GM18498 (cell line): ENCODE measurements around the gene HORMAD2.

Source experiments
- ATAC-seq: cut with Tn5 transposase; IDR thresholded peaks from one replicate; pipeline ENCODE4 v1.9.1; 2021; ENCODE audit warnings: mild to moderate bottlenecking, moderate library complexity; ENCODE audit not compliant: unreplicated experiment

The HORMAD2 gene

DNA sequence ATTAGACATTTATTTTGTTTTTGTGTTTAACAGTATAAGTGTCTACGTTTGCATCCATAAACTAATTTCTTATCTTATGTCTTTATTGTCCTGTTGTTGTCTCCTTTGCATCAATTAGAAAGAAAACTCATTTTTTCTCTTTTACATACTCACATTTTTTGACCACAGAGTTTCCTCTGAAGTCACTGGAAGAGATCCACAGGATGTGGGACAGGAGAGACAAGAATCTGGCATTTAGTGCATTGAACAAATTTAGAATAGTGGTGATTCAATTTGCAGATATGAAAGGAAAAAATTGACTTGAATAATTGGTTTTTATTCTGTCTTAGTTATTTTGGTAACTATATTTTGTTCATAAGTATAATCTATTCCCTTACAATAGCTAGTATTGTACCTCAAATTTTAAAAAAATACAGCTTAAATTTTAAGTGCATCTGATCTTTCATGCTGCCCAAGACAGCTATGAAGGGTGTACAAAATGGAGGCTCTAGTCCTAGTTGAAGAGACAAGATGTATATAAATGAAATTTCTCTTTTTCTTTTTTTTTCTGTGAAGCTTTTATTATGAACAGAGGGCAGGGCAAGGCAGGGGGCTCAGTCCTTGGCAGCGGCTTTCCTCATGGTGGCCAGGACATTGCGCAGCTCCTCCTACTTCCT is 24.4 kb downstream of the HORMAD2 start:
- ATAC-seq: no peak

DNA sequence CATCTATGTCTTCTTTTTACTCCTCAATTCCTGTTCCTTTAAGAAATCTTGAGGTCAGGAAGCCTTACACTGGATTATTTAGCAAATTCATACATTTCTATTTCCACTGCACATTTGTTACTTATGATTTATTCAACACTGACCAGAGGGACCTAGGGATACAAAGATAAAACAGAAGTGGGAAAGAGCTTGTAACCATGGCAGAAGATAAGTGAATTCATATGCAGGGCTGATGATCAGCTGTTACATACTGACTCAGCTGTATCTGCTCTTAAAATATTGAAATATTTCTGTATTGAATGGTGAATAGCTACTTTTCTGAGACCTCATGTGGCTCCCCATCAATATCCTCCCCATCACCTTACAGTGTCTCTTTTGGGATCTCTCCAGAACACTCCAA is 25.2 kb downstream of the HORMAD2 start:
- ATAC-seq: no peak

DNA sequence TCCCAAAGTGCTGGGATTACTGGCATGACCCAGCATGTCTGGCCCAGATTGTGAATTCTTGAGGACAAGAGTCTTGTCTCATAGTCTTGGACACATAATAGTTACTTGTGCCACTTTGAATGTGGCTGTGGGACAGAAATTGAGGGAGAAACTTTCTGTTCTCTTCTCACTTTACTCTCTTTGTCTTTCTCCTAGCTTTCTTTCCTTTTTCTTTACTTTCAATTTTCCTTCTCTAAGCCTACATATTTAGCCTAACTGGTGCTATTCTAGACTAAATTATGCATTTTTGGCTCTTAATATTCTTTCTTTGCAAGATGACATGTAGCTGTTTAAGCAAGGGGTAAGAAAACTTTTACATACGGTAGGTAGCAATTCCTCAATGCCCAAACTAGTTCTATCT is 33.2 kb downstream of the HORMAD2 start:
- no peak for ATAC-seq

- ATAC-seq: no peak
Observed at GRCh38 chr22:30114361-30114760, 34.1 kb downstream of the HORMAD2 start.

GRCh38 chr22:30115705-30116104 is 35.4 kb downstream of the HORMAD2 start:
- ATAC-seq: no peak

DNA sequence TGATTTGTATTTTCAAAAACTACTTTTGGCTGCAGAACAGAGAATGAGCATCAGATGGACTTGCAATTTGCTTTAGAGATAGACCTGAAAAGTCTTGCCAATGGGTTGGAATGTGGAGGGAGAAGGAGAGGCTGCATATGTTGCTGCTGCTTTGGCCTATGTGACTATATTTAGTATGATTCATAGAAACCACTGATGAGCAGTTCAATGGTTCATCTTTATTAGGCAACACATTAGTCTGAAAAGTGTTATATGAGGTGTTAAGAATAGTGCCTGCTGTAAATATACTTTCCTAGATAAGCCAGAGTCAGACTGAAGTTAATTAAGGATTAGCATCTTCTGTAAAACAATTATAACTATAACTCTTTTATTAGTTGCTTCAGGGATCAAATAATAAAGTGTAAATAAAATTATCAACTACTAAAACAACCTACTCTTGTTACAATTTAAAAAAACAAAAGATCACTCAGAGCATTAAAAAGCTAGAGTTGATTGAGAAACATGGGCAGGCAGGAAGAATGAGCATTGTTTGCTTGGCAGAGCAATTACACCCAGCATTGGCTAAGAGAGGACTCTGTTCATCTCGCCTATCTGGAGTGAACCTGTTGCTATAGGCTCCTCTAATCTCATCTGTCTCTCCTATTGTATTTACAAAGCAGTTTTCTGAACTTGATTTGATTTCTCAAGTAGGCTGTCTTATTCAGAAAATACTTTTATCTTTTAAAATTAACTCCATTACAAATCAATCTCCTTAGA is 36.3 kb downstream of the HORMAD2 start:
- ATAC-seq: no peak

GRCh38 chr22:30117256-30117655 is 37.0 kb downstream of the HORMAD2 start:
- no peak for ATAC-seq

- no peak for ATAC-seq
Observed at GRCh38 chr22:30118291-30118690, 38.0 kb downstream of the HORMAD2 start.

GRCh38 chr22:30121960-30122359 is 41.7 kb downstream of the HORMAD2 start:
- ATAC-seq: no peak

GRCh38 chr22:30123463-30123862 is 43.2 kb downstream of the HORMAD2 start:
- ATAC-seq: no peak

GRCh38 chr22:30127749-30128166 is 47.5 kb downstream of the HORMAD2 start:
- no peak for ATAC-seq

- ATAC-seq: no peak
Observed at GRCh38 chr22:30128511-30128910, 48.2 kb downstream of the HORMAD2 start.

DNA sequence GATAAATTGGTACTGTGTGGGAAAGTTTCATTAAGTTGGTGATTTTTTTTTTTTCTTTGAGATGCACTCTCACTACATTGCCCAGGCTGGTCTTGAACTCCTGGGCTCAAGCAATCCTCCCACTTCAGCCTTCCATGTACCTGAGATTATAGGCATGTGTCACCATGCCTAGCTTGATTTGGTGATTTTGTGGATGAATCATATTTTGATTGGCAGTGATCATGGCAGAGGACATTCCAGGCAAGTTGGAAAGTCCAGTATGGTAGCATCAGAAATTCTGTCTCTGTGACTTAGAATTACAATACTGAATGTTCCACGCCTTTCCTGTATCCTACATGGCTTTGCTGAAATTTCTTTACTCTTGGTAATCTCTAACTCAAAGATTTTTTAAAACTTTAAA is 49.4 kb downstream of the HORMAD2 start:
- ATAC-seq: no peak

- no peak for ATAC-seq
Observed at GRCh38 chr22:30132290-30132996, 52.2 kb downstream of the HORMAD2 start.

DNA sequence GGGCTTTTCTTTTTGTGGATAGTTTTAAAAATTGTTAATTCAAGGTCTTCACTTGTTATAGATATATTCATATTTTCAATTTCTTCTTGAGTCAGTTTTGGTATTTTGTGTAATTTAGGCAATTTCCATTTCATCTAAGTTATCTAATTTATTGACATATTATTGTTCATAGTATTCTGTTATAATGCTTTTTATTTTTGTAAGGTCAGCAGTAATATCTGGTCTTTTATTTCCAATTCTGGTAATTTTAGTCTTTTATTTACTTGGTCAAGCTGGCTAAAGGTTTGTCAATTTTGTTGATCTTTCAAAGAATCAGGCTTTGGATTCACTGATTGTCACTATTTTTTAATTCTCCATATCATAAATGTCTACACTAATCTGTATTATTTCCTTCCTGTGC is 60.1 kb downstream of the HORMAD2 start:
- ATAC-seq: no peak

DNA sequence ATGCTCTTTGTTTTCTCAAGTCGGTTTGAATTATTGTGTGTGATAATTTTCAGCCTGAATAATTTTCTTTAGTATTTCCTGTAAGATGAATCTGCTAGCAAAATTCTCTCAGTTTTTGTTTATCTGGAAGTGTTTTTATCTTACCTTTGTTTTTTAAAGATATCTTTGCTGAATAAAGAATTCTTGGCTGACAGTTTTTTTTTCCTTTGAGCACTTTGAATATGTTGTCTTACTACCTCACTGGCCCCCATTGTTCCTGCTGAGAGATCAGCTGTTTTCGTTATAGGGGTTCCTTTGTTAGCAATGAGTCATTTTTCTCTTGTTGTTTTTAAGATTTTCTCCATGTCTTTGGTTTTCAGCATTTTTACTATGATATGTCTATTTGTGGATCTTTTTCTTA is 63.0 kb downstream of the HORMAD2 start:
- ATAC-seq: no peak

GRCh38 chr22:30144391-30144790 is 64.1 kb downstream of the HORMAD2 start:
- no peak for ATAC-seq

DNA sequence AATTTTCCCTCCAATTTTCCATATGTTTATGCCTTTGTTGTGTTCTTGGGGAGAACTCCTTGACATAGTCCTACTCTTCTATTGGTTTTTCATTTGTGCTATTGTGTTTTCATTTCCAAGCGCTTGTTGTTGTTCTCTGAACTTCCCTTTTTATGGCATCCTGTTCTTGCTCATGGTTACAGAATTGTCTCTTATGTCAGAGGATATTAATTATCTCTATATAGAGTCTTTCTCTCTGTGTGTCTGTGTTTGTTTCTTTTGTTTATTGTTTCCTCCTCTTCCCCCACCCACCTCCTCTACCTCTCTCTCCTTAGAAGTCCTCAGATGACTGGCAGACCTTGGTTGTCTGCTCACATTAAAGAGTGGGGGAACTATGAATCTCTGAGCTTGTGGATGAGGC is 69.9 kb downstream of the HORMAD2 start:
- ATAC-seq: no peak

DNA sequence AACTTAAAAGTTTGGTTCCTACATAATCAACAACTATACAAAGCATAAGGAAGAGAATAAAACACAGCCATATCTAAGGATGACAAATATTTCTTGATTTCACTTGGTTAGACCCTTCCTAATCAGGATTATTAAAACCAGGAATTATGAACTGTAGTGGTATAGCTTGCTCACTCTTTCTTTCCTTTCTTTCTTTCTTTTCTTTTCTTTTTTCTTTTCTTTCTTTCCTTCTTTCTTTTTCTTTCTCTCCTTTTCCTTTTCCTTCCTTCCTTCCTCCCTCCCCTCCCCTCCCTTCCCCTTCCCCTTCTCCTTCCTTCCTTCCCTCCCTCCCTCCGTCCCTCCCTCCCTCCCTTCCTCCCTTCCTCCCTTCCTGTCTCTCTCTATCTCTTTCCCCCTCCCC is 78.0 kb downstream of the HORMAD2 start:
- ATAC-seq: no peak

DNA sequence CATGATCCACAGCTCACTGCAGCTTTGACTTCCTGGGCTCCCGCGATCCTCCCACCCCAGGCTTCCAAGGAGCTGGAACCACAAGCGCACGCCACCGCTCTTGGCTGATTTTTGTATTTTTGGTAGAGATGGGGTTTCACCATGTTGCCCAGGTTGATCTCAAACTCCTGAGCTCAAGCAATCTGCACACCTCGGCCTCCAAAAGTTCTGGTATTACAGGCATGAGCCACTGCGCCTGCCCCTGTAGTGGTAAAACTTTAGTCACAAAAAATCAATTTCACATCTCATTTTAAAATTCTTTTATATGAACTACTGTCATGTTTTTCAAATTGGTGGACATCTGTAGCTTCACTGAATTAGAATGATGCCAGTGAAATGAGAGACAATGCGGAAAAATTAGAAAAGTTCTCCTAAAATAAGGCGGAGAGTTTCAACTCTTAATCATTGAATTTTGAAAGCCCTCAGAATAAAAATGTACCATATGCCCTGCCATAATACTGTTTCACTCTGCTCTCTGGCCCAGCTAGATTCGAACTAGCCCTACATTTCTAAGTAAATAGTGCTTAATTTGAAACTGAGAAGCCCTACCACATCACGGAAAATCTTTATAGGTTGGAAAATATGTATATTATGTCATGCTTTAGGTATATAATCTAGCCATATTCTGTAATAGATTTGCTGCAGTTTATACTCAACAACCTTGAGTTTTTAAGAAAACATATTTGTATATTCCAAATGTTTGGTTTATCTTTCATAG is 78.7 kb downstream of the HORMAD2 start:
- no peak for ATAC-seq
